Measurements from ENCODE around the gene NELL1.

The NELL1 gene

GRCh38 chr11:21306739-21307358 lies 637.5 kb downstream of the NELL1 start:
- Histone ChIP-seq H2AFZ (ENCODE audit: low read depth, low read length) (no peak overlapping the region), H3K4me3 (ENCODE audit: low read depth in 1 of 2, low read length in 2 of 2) (no peak overlapping the region), H3K79me2 (ENCODE audit: insufficient read depth, low read length) (no peaks in the 10 kb centered on the region), H3K4me1 (ENCODE audit: insufficient read depth, low read length) (no peaks in the 10 kb centered on the region), H3K4me2 (ENCODE audit: insufficient read depth, low read length) (no peak overlapping the region), H3K9ac (ENCODE audit: low read depth, low read length) (no peak overlapping the region), H3K27me3 (ENCODE audit: insufficient read depth, low read length, poor library complexity) (no peaks in the 10 kb centered on the region), H3K36me3 (ENCODE audit: insufficient read depth, low read length) (no peaks in the 10 kb centered on the region), H3K9me3 (ENCODE audit: insufficient read depth, low read length, severe bottlenecking) (no peaks in the 10 kb centered on the region), H4K20me1 (ENCODE audit: insufficient read depth, low read length) (no peaks in the 10 kb centered on the region), H3K27ac (ENCODE audit: low read length) (no peak overlapping the region)
- no peak for ATAC-seq (ENCODE audit: insufficient read depth, low read depth)
- DNase-seq: no peak
- TF ChIP-seq EZH2 (IDR thresholded peaks at IDR 0.05; ENCODE audit: borderline replicate concordance, low read depth, low read length, severe bottlenecking) (no peak), CTCF (IDR thresholded peaks at IDR 0.05; ENCODE audit: borderline replicate concordance, extremely low read depth, low read length, poor library complexity, severe bottlenecking) (no peak)

GRCh38 chr11:21307874-21308273 lies 638.5 kb downstream of the NELL1 start:
- Histone ChIP-seq H3K79me2 (ENCODE audit: insufficient read depth, low read length) (no peaks in the 10 kb centered on the region), H3K4me2 (ENCODE audit: insufficient read depth, low read length) (no peak overlapping the region), H3K9ac (ENCODE audit: low read depth, low read length) (no peak overlapping the region), H3K36me3 (ENCODE audit: insufficient read depth, low read length) (no peaks in the 10 kb centered on the region), H2AFZ (ENCODE audit: low read depth, low read length) (no peak overlapping the region), H3K4me1 (ENCODE audit: insufficient read depth, low read length) (no peaks in the 10 kb centered on the region), H3K9me3 (ENCODE audit: insufficient read depth, low read length, severe bottlenecking) (no peaks in the 10 kb centered on the region), H3K27ac (ENCODE audit: low read length) (no peak overlapping the region), H3K4me3 (ENCODE audit: low read depth in 1 of 2, low read length in 2 of 2) (no peak overlapping the region), H3K27me3 (ENCODE audit: insufficient read depth, low read length, poor library complexity) (no peaks in the 10 kb centered on the region), H4K20me1 (ENCODE audit: insufficient read depth, low read length) (no peaks in the 10 kb centered on the region)
- DNase-seq (no peak), ATAC-seq (ENCODE audit: insufficient read depth, low read depth) (no peak)
- TF ChIP-seq EZH2 (IDR thresholded peaks at IDR 0.05; ENCODE audit: borderline replicate concordance, low read depth, low read length, severe bottlenecking) (no peak), CTCF (IDR thresholded peaks at IDR 0.05; ENCODE audit: borderline replicate concordance, extremely low read depth, low read length, poor library complexity, severe bottlenecking) (no peak)

GRCh38 chr11:21316591-21316990 lies 647.2 kb downstream of the NELL1 start:
- Histone ChIP-seq H3K36me3 (ENCODE audit: insufficient read depth, low read length) (no peaks in the 10 kb centered on the region), H3K27me3 (ENCODE audit: insufficient read depth, low read length, poor library complexity) (no peaks in the 10 kb centered on the region), H3K4me2 (ENCODE audit: insufficient read depth, low read length) (no peak overlapping the region), H3K9me3 (ENCODE audit: insufficient read depth, low read length, severe bottlenecking) (no peaks in the 10 kb centered on the region), H4K20me1 (ENCODE audit: insufficient read depth, low read length) (no peaks in the 10 kb centered on the region), H3K4me3 (ENCODE audit: low read depth in 1 of 2, low read length in 2 of 2) (no peak overlapping the region), H3K79me2 (ENCODE audit: insufficient read depth, low read length) (no peaks in the 10 kb centered on the region), H3K27ac (ENCODE audit: low read length) (no peak overlapping the region), H3K9ac (ENCODE audit: low read depth, low read length) (no peak overlapping the region), H3K4me1 (ENCODE audit: insufficient read depth, low read length) (no peaks in the 10 kb centered on the region), H2AFZ (ENCODE audit: low read depth, low read length) (no peak overlapping the region)
- ATAC-seq (ENCODE audit: insufficient read depth, low read depth) (no peak), DNase-seq (no peak)
- TF ChIP-seq CTCF (IDR thresholded peaks at IDR 0.05; ENCODE audit: borderline replicate concordance, extremely low read depth, low read length, poor library complexity, severe bottlenecking): no peak
- no peak for TF ChIP-seq EZH2 (IDR thresholded peaks at IDR 0.05; ENCODE audit: borderline replicate concordance, low read depth, low read length, severe bottlenecking)
